Prostate gland (tissue), 2 donors: ENCODE measurements around the gene GPR32. TPM values are rescaled to one million over a fixed set of nuclear protein-coding genes. Genes with fewer than 3 reads are reported as not detected.

Source experiments
- DNase-seq: peaks from one replicate; pipeline ENCODE4 v3.0.0-alpha.2; 2019; ENCODE audit warnings: low spot score
- H3K27ac ChIP-seq, 2 donors: fragments of 200-600 bp; sonication (generic); 2 replicates each; pipeline ENCODE4 v1.5.1; 2017 to 2019
- H3K27me3 ChIP-seq: fragments of 200-600 bp; sonication (generic); replicated peaks from 2 replicates; pipeline ENCODE4 v1.5.1; 2019; ENCODE audit not compliant: insufficient read depth
- H3K36me3 ChIP-seq, 2 donors: fragments of 200-600 bp; sonication (generic); 1 replicate in 1 of 2; 2 replicates in 1 of 2; pipeline versions ENCODE4 v1.5.1 to v1.8.1; 2017 to 2019
- H3K4me1 ChIP-seq: fragments of 200-600 bp; sonication (generic); replicated peaks from 2 replicates; pipeline ENCODE4 v1.5.1; 2019
- H3K4me3 ChIP-seq, 2 donors: fragments of 200-600 bp; sonication (generic); 2 replicates each; pipeline ENCODE4 v1.5.1; 2017 to 2019
- H3K9me3 ChIP-seq: fragments of 200-600 bp; sonication (generic); 2 replicates; pipeline ENCODE4 v1.5.1; 2017
- POLR2A ChIP-seq: fragments of 450-650 bp; IDR thresholded peaks from one replicate; pipeline ENCODE4 v1.6.1; 2016; ENCODE audit warnings: antibody characterized with exemption, mild to moderate bottlenecking
- POLR2AphosphoS5 ChIP-seq: sonication (generic); formaldehyde crosslinking; IDR thresholded peaks from one replicate; pipeline ENCODE4 v1.6.1; 2017; ENCODE audit warnings: antibody characterized with exemption
- WGBS: methylation state at CpG from one replicate; pipeline ENCODE4 v1.1.5; 2018; 5-methylcytosine and 5-hydroxymethylcytosine counted together
- intact Hi-C: fragments of 100-400 bp; cut with DNase I; formaldehyde crosslinking; loops from one replicate; pipeline ENCODE4 v1.14.2; 2022
- total RNA-seq, 2 donors: library from RNA; depleted of rRNA; stranded (reverse); fragments of >200 nt; gene quantifications; one replicate each; pipeline ENCODE4 v1.1.0, GENCODE V29; 2016
- TF ChIP-seq, protein P1 (sequence below), 4 experiments: fragments of 200-600 bp in 2 of 4; fragments of 450-650 bp in 2 of 4; sonication (generic) in 2 of 4; IDR thresholded peaks; 1 replicate in 3 of 4; 2 replicates in 1 of 4; pipeline ENCODE4 v1.5.1; 2016 to 2019; ENCODE audit warnings: antibody characterized with exemption in 4 of 4, mild to moderate bottlenecking in 2 of 4, moderate library complexity in 2 of 4

The GPR32 gene
- total RNA-seq, 2 donors from 2014 or later = not detected

DNA sequence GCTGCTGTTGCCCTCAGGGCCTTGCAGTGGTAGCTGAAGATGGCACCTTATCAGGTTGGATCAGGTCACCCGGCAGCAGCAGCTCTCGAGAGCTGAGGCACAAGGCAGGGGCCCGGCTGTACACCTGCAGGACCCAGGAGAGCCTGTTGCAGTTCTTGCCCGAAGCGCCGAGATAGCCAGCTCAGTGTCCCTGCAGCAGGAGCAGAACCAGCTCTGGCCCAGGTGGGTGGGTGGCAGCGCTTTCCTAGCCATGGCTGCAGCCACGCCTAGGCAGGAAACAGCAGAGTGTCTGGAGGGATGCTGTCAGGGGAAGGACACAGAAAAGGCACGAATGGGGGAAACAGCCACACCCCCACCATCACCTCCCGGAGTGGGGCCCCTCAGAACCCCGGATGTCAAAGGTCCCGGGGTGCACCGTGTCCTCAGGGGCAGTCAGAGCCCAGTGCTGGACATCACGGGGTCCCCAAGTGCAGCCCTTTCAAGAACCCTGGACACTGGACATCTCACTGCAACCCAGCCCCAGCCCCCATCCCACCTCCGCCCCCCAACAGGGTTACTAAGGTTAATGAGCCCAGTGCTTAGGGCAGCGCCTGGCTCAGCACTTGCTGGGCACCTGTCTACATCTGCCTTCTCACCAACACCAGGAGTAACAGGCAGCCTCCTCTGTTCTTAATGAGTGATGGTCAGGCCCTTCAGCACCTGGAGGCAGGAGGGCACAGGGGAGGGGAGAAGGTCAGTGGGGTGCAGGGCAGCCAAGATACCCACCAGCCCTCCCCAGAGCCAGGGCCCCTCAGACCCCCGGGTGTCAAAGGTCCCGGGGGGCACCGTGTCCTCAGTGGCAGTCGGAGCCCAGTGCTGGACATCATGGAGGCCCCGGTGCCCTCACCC, 28.6 kb downstream of the GPR32 start:
- H3K4me3 ChIP-seq = no peak overlapping the region
- peaks cover 6% of the 10 kb centered on the region for H3K4me1 ChIP-seq
- peaks cover 4 to 15% of the 10 kb centered on the region in 2 donors for H3K36me3 ChIP-seq
- H3K27me3 ChIP-seq = no peaks in the 10 kb centered on the region
- no peak for DNase-seq
- intact Hi-C loops = no loop called here
- WGBS = 89% methylated on average over 21 of the region's 21 CpGs
- H3K27ac ChIP-seq = no peak overlapping the region
- TF ChIP-seq POLR2AphosphoS5 = no peak
- no peaks in the 10 kb centered on the region for H3K9me3 ChIP-seq

DNA sequence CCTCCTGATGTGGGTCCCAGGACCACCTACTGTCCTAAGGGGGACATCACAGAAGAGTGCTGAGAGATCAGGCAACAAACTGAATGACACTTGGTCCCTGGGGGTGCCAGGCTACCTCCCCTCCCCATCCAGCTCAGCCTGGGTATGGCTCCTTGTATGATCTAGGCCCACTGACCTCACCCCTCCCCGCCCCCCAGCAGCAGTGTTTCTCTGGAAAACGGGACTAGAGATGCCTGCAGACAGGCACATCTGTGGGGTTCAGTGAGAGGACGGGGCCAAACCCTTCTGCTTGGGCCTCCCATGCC, 29.2 kb downstream of the GPR32 start:
- peaks cover 6% of the 10 kb centered on the region for H3K4me1 ChIP-seq
- WGBS = 82% methylated on average over 3 of the region's 3 CpGs
- TF ChIP-seq, protein P1, sequence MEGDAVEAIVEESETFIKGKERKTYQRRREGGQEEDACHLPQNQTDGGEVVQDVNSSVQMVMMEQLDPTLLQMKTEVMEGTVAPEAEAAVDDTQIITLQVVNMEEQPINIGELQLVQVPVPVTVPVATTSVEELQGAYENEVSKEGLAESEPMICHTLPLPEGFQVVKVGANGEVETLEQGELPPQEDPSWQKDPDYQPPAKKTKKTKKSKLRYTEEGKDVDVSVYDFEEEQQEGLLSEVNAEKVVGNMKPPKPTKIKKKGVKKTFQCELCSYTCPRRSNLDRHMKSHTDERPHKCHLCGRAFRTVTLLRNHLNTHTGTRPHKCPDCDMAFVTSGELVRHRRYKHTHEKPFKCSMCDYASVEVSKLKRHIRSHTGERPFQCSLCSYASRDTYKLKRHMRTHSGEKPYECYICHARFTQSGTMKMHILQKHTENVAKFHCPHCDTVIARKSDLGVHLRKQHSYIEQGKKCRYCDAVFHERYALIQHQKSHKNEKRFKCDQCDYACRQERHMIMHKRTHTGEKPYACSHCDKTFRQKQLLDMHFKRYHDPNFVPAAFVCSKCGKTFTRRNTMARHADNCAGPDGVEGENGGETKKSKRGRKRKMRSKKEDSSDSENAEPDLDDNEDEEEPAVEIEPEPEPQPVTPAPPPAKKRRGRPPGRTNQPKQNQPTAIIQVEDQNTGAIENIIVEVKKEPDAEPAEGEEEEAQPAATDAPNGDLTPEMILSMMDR (IDR thresholded peaks at IDR 0.05) = no peak
- TF ChIP-seq POLR2A (no peak), POLR2AphosphoS5 (no peak)
- H3K27me3 ChIP-seq = no peaks in the 10 kb centered on the region
- peak overlapping the region in 1 of 2 donors; percentile 22 for H3K27ac ChIP-seq
- H3K9me3 ChIP-seq = no peaks in the 10 kb centered on the region
- H3K4me3 ChIP-seq = no peak overlapping the region
- peaks cover 4 to 15% of the 10 kb centered on the region in 2 donors for H3K36me3 ChIP-seq
- no peak for DNase-seq
- intact Hi-C loops = no loop called here

DNA sequence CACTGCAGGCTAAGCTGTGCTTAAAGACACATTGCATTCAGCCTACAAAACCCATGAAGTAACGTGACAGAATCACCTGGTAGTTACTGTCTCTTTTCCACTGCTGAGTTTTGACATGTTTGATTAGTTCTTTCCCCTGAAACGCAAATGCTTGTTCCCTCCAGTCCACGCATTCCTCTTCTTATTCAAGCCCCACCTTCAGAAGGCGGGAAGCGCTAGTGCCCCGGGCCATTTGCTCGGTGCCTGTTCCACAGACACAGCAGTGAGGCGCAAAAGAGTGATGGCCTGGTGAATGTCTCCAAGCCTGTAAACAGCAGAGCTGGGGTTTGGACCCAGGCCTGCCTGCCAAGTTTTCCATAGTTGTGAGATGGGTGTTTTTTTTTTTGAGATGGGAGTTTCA, 30.8 kb downstream of the GPR32 start:
- no peaks in the 10 kb centered on the region for H3K9me3 ChIP-seq
- H3K27ac ChIP-seq = peak overlapping the region; percentile 10 to 93
- peak overlapping the region in 1 of 2 donors; percentile 76 for H3K4me3 ChIP-seq
- no peak for DNase-seq
- no peaks in the 10 kb centered on the region for H3K27me3 ChIP-seq
- peaks cover 6% of the 10 kb centered on the region for H3K4me1 ChIP-seq
- WGBS = 57% methylated on average over 8 of the region's 8 CpGs
- intact Hi-C loops = loop anchor here (10.0 kb wide), 1 partner anchor 416 kb away; the partner anchor contains the start of gene POLD1
- H3K36me3 ChIP-seq = peaks cover 4 to 15% of the 10 kb centered on the region in 2 donors
- TF ChIP-seq POLR2AphosphoS5 (peak; percentile 9), POLR2A (no peak)
- TF ChIP-seq, protein P1 (IDR thresholded peaks at IDR 0.05) = no peak

DNA sequence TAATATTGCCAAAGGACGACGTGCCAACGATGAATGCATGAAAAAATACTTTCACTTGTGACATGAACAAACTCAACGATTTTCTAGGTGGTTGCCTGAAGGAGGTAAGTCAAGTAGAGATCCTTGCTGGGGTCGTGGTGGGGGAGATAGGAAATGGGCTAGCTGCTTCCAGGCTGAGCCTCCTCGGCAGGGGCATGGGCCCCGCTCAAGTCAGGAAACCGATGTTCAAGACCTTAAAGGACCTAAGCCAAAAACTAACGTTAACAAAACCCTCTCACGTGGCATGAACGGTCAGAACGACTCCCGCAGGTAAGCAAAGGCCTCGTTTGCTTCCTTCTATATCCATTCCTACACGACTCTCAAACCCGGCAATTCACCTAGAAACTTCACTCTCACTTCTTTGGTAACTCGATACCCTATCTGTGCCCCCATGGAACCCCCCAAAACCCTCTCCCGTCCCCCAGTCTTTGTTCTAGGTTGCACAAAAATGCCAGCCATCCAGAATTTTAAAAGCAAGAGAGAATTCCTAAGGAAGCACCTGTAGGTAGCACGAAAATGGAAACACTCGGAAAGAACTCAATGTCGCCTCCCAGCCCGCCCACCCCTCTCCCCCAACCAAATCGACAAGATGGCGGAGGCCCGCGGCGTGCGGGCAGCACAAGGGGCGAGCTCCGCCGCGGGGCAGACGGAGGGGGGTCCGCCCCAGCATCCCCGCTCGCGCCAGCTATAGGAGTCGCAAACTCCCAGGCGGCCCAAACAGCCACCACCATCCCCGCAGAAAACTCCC, 33.6 kb downstream of the GPR32 start:
- Histone ChIP-seq H3K4me1 (peaks cover 6% of the 10 kb centered on the region), H3K9me3 (no peaks in the 10 kb centered on the region), H3K4me3 (peak overlapping the region; percentile 76 to 92), H3K27ac (peak overlapping the region; percentile 93 to 96), H3K27me3 (no peaks in the 10 kb centered on the region), H3K36me3 (peaks cover 0 to 2% of the 10 kb centered on the region in 2 donors)
- no peak for TF ChIP-seq POLR2A
- no peak for DNase-seq
- WGBS = 0% methylated on average over 40 of the region's 40 CpGs
- intact Hi-C loops = loop anchor here (10.0 kb wide), 1 partner anchor 419 kb away; the partner anchor contains the start of gene POLD1

DNA sequence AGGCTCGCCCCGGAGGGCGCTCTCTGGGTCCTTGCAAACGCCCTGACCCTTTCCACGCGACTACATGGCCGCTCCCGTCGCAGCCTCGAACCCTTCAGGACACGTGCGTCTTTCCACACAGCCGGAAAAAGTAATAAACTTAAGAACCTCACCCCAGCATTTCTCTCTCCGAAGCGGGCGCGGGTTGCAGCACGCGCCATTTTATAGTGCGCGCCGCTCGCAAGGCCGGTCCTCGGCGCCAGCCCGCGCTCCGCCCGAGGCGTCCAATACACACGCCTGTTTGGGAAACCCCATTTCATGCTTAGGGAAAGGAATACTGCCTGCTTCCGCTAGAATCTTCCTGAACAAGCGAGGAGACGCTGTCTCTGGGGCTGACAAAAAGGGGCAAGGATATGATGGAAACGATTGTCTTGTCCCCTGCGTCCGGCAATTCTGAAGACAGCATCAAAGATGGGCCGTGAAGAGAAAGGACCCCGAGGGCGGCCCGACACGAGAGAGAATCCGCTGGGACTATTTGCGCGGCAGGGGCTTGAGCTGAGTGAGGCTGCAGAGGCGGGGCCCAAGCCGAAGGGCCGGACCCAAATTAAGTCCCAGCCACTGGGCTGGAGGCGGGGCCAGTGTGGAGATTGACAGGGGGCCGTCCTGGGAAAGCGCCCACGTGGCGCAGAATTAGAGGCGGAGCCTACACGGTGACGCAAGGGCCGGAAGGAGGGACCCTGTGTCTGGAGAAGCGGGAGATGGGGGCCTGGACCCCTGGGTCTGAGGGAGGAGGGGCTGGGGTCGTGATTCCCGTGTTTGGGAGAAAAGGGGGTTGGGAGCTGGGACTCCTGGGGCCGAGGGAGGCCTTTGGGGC, 34.4 kb downstream of the GPR32 start:
- peak; percentile 62 for TF ChIP-seq POLR2A
- peak; percentile 98 for TF ChIP-seq POLR2AphosphoS5
- TF ChIP-seq, protein P1 (IDR thresholded peaks at IDR 0.05) = peak in 2 of 4 experiments; percentile 16 to 26
- peaks cover 5% of the 10 kb centered on the region for H3K4me1 ChIP-seq
- intact Hi-C loops = loop anchor here (10.0 kb wide), 1 partner anchor 420 kb away; the partner anchor contains the start of gene POLD1
- no peaks in the 10 kb centered on the region for H3K36me3 ChIP-seq
- no peaks in the 10 kb centered on the region for H3K27me3 ChIP-seq
- 0% methylated on average over 62 of the region's 62 CpGs for WGBS
- peak overlapping the region; percentile 76 to 92 for H3K4me3 ChIP-seq
- no peaks in the 10 kb centered on the region for H3K9me3 ChIP-seq
- H3K27ac ChIP-seq = peak overlapping the region; percentile 93 to 96
- peak; percentile 99 for DNase-seq
